HG03175 (cell line): Measurements from ENCODE around the gene FAM117A.
"Not testable (repeated sequence)": the region's sequence is repeated elsewhere in the genome, so short reads cannot be mapped to it uniquely, and the experiment has no call there.

Experiments
- ATAC-seq: cut with Tn5 transposase; IDR thresholded peaks from one replicate; pipeline ENCODE4 v1.9.1; 2021; ENCODE audit warnings: mild to moderate bottlenecking, moderate library complexity; ENCODE audit not compliant: unreplicated experiment

Gene FAM117A

DNA sequence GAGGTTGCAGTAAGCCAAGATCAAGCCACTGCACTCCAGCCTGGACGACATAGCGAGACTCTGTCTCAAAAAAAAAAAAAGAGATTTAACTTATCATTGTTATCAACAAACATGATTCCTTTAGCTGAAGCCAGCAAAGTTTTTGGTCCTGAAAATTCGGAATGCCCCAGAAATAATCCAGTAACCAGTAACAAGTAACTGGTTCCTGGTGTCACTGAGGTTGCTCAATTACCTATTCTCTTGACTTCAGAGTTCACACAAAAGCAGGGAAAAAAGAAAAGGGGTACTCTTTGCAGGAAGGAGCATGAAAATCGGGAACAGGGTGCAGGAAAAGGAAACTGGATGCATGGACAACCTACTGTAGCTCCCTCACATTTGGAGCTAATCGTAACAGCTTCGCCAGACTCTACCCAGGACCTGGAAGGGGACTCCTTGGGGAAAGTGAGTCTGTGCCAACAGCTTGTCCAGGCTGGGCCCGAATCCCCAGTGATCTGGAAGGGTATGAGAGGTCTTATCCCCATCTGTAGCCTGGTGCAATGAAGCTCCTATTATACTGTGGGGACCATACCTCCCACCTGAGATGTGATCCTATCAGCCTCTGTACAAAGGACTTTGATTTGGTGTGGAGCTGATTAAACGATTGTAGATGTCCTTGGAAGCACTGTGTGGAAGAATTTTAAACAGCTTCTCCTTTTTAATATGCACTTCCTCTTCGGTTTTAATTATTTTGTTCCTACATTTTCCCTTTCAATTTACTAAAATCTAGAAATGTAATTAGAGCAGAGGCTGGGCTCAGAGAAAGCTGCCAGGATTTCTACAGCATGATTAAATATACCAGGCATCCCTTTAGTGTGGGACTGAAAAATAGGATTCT lies 82.6 kb downstream of the FAM117A start:
- no peak for ATAC-seq

DNA sequence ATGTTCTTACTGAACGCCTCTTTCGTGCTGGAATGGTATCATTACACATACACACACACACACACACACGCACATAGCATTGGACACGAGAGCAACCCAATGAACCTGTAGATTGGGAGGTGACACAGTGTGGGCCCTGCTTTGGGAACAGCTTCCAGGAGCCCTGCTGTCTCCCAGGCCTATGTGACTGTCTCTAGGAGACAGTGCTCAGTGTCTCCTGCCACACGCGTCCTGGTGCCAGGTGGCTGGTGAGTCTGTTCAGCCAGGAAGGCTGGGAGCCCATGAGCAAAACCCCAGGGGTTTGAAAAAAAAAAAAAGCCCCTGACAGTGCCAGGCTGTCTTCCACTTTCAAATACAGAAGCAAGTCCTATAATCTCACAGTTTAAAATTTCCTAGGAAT lies 83.6 kb downstream of the FAM117A start:
- no peak for ATAC-seq

DNA sequence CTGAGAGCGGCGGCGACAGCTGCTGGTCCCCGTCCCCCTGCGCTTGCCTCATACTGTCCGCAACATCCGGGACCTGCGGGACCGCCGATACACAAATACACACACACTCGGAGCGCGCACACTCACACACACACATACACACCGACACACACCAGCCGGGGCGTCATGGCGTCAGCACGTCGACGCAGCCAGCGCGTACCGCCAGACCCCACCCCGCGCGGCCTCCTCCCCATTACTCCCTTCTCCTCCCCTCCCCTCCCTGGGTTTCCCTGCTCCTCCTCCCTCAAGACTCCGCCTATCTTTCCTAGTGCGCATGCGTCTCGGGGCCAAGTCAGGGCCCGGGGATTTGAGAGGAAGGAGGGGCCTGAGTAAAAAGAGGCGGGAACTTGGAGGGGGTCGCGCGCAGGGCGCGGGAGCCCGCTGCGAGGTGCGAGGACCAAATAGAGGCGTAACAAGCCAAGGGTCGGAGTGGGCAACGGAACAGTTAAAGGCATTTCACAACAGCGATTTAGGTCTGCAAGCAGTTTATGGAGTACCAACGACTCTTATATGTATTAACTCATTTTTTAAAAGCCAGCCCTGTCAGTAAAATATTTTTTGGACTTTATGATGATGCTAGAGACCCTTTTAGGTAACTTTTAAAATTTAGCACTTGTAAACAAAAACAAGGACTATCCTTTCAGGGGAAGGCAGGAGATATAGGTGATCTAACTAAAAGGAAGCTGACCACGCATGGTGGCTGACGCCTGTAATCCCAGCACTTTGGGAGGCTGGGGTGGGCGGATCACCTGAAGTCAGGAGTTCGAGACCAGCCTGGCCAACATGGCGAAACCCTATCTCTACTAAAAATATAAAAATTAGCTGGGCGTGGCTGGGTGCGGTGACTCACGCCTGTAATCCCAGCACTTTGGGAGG lies 85.7 kb downstream of the FAM117A start, which contains the start of gene SPOP:
Gene SPOP (minus strand): TSS at position 165 of the 915 bp plus-strand sequence. CDS start 55,287 bp downstream, outside the sequence.
- peak; percentile 78 for ATAC-seq

DNA sequence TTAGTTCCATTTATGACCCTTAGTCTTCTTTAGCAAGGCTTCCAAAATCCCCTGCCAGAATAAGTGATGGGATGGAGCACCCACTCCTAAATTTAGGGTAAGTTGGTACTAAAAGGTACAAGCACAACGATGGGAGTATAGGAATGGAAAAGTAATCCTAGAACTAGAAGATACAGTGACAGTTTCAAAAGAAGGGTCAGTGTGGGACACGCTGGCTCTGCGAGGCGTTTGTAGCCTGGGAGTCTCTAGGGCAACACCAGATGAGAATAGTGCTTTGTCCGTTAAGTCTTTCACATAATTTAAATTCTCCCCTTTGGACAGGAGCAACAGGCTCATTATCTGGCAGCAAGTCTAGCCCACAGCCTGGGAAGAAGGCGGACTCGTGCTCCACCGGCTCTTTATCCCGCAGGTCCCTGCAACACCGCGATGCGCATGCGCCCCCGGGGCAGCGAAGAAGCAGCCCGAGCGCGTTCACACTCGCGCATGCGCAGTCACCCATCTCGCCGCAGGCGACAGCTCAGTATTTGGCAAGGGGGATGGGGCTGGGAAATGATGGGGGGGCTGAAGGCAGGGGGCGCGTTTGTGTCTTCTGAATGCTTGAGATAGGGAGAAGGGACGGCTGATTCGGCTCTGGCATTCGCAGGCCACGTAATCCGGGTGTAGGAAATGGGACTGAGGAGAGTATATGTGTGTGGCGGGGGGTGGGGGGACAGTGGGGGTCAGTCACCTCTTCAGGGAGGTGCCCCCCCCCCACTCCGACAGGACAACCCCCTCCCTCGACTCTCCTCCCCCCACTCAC lies 86.6 kb downstream of the FAM117A start:
- ATAC-seq: peak; percentile 39

DNA sequence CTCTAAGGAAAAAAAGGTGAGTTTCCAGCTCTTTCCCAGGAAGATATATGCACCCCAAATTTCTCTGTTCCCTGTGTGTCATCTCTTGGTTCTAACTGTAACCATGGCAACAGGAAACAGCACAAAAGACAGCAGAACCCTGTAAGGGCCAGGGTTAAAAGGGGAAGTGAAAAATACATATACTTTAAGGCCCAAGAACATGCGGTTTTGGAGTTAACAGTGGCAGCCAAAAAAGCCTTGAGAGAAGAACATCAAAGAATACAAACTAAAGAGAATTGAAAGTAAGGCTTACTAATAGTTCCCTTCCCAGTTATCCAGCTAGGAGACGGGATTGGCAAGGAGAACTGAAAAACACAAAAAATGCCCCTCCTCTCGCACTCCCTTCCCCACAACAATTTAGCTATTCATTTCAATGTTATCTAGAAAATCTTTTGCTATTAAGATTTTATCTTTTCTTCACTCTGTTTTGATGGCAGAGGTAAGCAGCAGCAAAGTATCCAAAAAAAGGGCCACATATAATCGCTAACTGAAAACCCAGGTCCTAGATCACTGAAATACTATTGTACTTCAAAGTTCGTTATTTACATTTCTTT lies 87.6 kb downstream of the FAM117A start:
- peak; percentile 73 for ATAC-seq

DNA sequence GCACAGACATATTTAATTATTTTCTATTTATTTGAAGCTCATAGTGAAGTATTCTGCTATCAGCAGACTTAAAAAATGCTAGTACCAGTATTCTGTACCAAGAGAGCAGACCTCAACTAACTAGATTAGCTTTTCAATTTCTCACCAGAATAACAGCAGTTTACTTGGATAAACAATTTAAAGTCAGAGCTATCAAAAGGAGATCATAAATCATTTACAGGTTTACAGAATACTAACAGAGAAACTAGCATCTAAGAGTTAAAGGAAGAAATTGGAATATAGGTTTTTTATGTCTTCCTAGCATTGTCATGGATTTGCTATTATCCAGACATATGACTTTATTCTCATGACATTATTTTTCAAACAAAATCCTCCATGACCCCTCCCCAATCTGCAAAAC lies 89.4 kb downstream of the FAM117A start:
- no peak for ATAC-seq

DNA sequence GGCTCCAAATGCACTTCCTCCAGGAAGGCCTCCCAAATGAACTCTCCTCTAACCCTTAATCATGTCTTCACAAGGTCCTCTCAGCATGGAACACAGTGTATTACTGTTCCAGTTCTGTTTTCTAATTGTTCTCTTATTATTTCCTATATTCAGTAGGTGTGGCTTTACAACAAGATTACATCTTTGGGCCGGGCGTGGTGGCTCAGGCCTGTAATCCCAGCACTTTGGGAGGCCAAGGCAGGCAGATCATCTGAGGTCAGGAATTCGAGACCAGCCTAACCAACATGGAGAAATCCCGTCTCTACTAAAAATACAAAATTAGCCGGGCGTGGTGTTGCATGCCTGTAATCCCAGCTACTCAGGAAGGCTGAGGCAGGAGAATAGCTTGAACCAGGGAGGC lies 90.3 kb downstream of the FAM117A start:
- not testable (repeated sequence) for ATAC-seq

DNA sequence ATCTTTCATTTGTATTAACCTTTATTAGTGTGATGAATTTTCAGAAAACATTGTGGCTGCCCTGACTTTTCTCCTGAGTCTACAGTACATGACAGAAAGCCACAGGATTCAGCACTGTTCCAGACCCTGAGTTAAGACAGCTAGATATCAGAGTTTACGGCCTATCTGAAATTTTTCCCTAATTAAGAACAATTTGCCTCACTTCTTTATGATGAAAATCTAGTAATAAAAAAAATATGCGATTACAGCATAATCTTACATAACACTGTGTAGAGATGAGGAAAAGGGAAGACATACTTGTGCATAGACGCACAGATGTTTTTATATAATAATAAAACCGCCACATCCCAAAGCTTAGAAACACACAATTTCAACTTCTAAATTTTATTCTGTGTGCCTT lies 93.3 kb downstream of the FAM117A start:
- no peak for ATAC-seq

DNA sequence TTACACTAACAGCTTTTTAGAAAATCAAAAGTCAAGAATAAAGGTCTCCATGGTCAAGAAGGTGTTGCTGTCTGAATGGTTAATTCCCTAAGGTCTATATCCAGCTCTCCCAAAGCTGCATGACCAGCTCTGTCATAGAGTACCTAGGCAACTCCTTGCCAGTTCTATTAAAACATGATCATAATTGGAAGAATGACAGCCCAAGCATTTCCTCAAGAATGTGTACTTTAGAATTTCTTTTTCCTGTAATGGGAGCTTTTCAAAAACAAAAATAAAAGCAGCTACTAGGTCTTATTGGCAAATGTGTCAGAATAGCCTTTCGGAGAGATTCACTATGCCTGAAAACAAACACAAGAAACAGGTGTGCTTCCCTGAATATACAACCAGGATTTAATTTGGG lies 93.9 kb downstream of the FAM117A start:
- no peak for ATAC-seq

DNA sequence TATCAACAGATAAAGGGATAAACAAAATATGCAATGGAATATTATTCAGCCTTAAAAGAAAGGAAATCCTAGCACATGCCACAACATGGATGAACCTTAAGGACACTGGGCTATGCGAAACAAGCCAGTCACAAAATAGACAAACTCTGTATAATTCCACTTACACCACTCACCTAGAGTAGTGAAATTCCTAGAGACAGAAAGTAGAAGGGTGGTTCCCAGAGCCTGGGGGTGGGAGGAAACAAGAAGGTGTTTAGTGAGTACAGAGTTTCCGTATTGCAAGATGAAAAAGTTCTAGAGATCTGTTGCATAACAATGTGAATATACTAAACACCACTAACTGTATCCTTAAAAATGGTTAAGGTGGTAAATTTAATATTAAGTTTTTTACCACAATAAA lies 96.1 kb downstream of the FAM117A start:
- no peak for ATAC-seq

DNA sequence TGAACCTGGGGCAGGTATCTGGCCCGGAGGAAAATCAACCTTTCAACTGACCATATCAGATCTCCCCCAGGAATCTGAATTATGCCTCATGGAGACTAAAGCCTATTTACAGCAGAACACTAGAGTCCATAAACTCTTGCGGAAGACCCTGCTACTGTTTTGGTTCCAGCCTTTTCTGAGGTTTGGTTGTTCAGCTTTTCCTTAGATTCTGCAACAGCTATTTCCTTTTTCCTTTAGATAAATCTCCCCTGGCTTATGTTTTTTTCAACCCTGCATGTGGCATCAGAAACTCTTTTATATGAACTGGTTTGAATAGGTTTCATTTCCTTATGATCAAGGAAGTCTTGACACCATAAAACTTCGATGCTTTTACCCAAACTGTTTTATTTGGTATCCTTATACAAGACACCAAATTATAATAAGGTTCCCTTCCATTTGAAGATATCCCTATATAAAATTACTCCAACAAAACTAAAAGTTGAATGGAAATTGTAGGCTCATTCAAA lies 99.2 kb downstream of the FAM117A start:
- no peak for ATAC-seq
